ENCODE measurements around the gene AMBRA1. TPM values are rescaled to one million over a fixed set of nuclear protein-coding genes. Genes with fewer than 3 reads are reported as not detected.

AMBRA1 gene
- total and polyA plus RNA-seq, 8 donors = 6.8 to 18.7 (median 11.1) TPM

GRCh38 chr11:46369458-46370152 is 224.2 kb downstream of the AMBRA1 start:
- no peak for FAIRE-seq
- peaks cover 0 to 19% (median 7%) of the 10 kb centered on the region in 3 donors for H3K36me3 ChIP-seq
- peak in 2 of 6 donors; percentile 57 to 80 for DNase-seq

GRCh38 chr11:46367916-46368267 is 225.9 kb downstream of the AMBRA1 start:
- ATAC-seq = no peak
- DNase-seq = no peak
- intact Hi-C loops (cut with DNase I) = no loop called here
- Histone ChIP-seq H3K27ac (no peak overlapping the region), H3K4me3 (no peak overlapping the region), H3K36me3 (peaks cover 0 to 8% (median 7%) of the 10 kb centered on the region in 3 donors), H3K4me1 (peaks cover 0 to 6% (median 0%) of the 10 kb centered on the region in 3 donors), H3K9me3 (no peaks in the 10 kb centered on the region), H3K27me3 (no peaks in the 10 kb centered on the region)
- peak in 2 of 4 donors; percentile 2 to 21 for TF ChIP-seq CTCF (IDR thresholded peaks at IDR 0.05)
- FAIRE-seq = no peak
- WGBS, 2 donors = 71 to 75% methylated on average over 12 of the region's 12 CpGs

More at GRCh38 chr11:46369458-46370152, 224.2 kb downstream of the AMBRA1 start:
- Histone ChIP-seq H3K9me3 (no peaks in the 10 kb centered on the region), H3K4me3 (no peak overlapping the region), H3K27me3 (no peaks in the 10 kb centered on the region), H3K4me1 (no peaks in the 10 kb centered on the region), H3K27ac (no peak overlapping the region)
- 75 to 80% methylated on average over 25 of the region's 25 CpGs for WGBS, 2 donors
- intact Hi-C loops (cut with DNase I) = no loop called here
- ATAC-seq = peak; percentile 44 to 71 (median 66)
- peak; percentile 66 to 87 (median 76) for TF ChIP-seq CTCF (IDR thresholded peaks at IDR 0.05)

- Histone ChIP-seq H3K27ac (no peak overlapping the region), H3K36me3 (peaks cover 0 to 8% (median 7%) of the 10 kb centered on the region in 3 donors), H3K9me3 (no peaks in the 10 kb centered on the region), H3K4me3 (no peak overlapping the region), H3K27me3 (no peaks in the 10 kb centered on the region), H3K4me1 (peaks cover 0 to 11% (median 0%) of the 10 kb centered on the region in 3 donors)
- peak; percentile 81 to 91 (median 86) for TF ChIP-seq CTCF (IDR thresholded peaks at IDR 0.05)
- intact Hi-C loops (cut with DNase I) = no loop called here
- 39 to 44% methylated on average over 32 of the region's 32 CpGs for WGBS, 2 donors
- DNase-seq = peak; percentile 51 to 89 (median 67)
- ATAC-seq = peak; percentile 69 to 85 (median 76)
- FAIRE-seq = no peak
Observed at GRCh38 chr11:46367244-46367915, 226.4 kb downstream of the AMBRA1 start.

GRCh38 chr11:46366661-46367161 is 227.1 kb downstream of the AMBRA1 start:
- intact Hi-C loops (cut with DNase I) = no loop called here
- no peak for TF ChIP-seq CTCF (IDR thresholded peaks at IDR 0.05)

More at GRCh38 chr11:46366661-46367161, 227.1 kb downstream of the AMBRA1 start:
- Histone ChIP-seq H3K4me1 (peaks cover 0 to 16% (median 0%) of the 10 kb centered on the region in 3 donors), H3K9me3 (no peaks in the 10 kb centered on the region), H3K27ac (no peak overlapping the region), H3K4me3 (no peak overlapping the region), H3K36me3 (peaks cover 0 to 8% (median 7%) of the 10 kb centered on the region in 3 donors), H3K27me3 (no peaks in the 10 kb centered on the region)
- 92 to 93% methylated on average over 30 to 31 of the region's 31 CpGs for WGBS, 2 donors
- peak in 2 of 6 donors; percentile 64 to 81 for DNase-seq
- no peak for FAIRE-seq
- no peak for ATAC-seq

Measured in pancreas (tissue), 10 donors.